ENCODE results near the gene PLEKHA7. TPM values are rescaled to one million over a fixed set of nuclear protein-coding genes. Genes with fewer than 3 reads are reported as not detected.

PLEKHA7 gene
- polyA plus RNA-seq, 1 experiment, result 0.05 TPM

GRCh38 chr11:16769386-16769785 is 244.8 kb downstream of the PLEKHA7 start:
- H3K4me3 ChIP-seq (ENCODE audit: low read depth, low read length), result no peak overlapping the region
- POLR2A ChIA-PET, result no interaction called here
- no peak for TF ChIP-seq CTCF (IDR thresholded peaks at IDR 0.05; ENCODE audit: low read depth, low read length)
- CTCF ChIA-PET, result interaction anchor here (0.7 to 1.5 kb wide), 2 partner anchors 15 to 829 kb away, joined by 3 read pairs; no protein-coding TSS in a partner anchor
- H3K9me3 ChIP-seq (ENCODE audit: control insufficient read depth, insufficient read depth, low read length), result no peaks in the 10 kb centered on the region
- DNase-seq (ENCODE audit: low read depth, low spot score), result no peak
- H3K27me3 ChIP-seq (ENCODE audit: control insufficient read depth, insufficient read depth, low read length), result peaks cover 21% of the 10 kb centered on the region
- H3K27ac ChIP-seq (ENCODE audit: low read depth, low read length), result no peak overlapping the region

- CTCF ChIA-PET, result interaction anchor here (0.9 kb wide), 1 partner anchor 22 kb away, joined by 3 read pairs; no protein-coding TSS in a partner anchor
Observed at GRCh38 chr11:16767957-16768356, 246.3 kb downstream of the PLEKHA7 start.

GRCh38 chr11:16767137-16767536 is 247.1 kb downstream of the PLEKHA7 start:
- H3K9me3 ChIP-seq (ENCODE audit: control insufficient read depth, insufficient read depth, low read length), result no peaks in the 10 kb centered on the region
- ChIA-PET POLR2A (no interaction called here), CTCF (interaction anchor here (0.9 to 2.3 kb wide), 4 partner anchors 17 to 1118 kb away, joined by 3 to 13 read pairs (median 6); no protein-coding TSS in a partner anchor)
- peaks cover 12% of the 10 kb centered on the region for H3K27me3 ChIP-seq (ENCODE audit: control insufficient read depth, insufficient read depth, low read length)
- no peak overlapping the region for H3K27ac ChIP-seq (ENCODE audit: low read depth, low read length)
- DNase-seq (ENCODE audit: low read depth, low spot score), result no peak
- H3K4me3 ChIP-seq (ENCODE audit: low read depth, low read length), result no peak overlapping the region
- no peak for TF ChIP-seq CTCF (IDR thresholded peaks at IDR 0.05; ENCODE audit: low read depth, low read length)

More at GRCh38 chr11:16767957-16768356, 246.3 kb downstream of the PLEKHA7 start:
- Histone ChIP-seq H3K27me3 (ENCODE audit: control insufficient read depth, insufficient read depth, low read length) (peaks cover 12% of the 10 kb centered on the region), H3K27ac (ENCODE audit: low read depth, low read length) (no peak overlapping the region), H3K4me3 (ENCODE audit: low read depth, low read length) (no peak overlapping the region), H3K9me3 (ENCODE audit: control insufficient read depth, insufficient read depth, low read length) (no peaks in the 10 kb centered on the region)
- DNase-seq (ENCODE audit: low read depth, low spot score), result no peak
- POLR2A ChIA-PET, result no interaction called here
- no peak for TF ChIP-seq CTCF (IDR thresholded peaks at IDR 0.05; ENCODE audit: low read depth, low read length)

GRCh38 chr11:16764888-16765287 is 249.3 kb downstream of the PLEKHA7 start:
- Histone ChIP-seq H3K4me3 (ENCODE audit: low read depth, low read length) (no peak overlapping the region), H3K27me3 (ENCODE audit: control insufficient read depth, insufficient read depth, low read length) (peaks cover 4% of the 10 kb centered on the region), H3K27ac (ENCODE audit: low read depth, low read length) (no peak overlapping the region), H3K9me3 (ENCODE audit: control insufficient read depth, insufficient read depth, low read length) (no peaks in the 10 kb centered on the region)
- TF ChIP-seq CTCF (IDR thresholded peaks at IDR 0.05; ENCODE audit: low read depth, low read length), result no peak
- DNase-seq (ENCODE audit: low read depth, low spot score), result no peak
- ChIA-PET POLR2A (no interaction called here), CTCF (interaction anchor here (2.3 kb wide), 1 partner anchor 21 kb away, joined by 13 read pairs; no protein-coding TSS in a partner anchor)

- Histone ChIP-seq H3K4me3 (ENCODE audit: low read depth, low read length) (no peak overlapping the region), H3K27me3 (ENCODE audit: control insufficient read depth, insufficient read depth, low read length) (no peaks in the 10 kb centered on the region), H3K9me3 (ENCODE audit: control insufficient read depth, insufficient read depth, low read length) (no peaks in the 10 kb centered on the region), H3K27ac (ENCODE audit: low read depth, low read length) (no peak overlapping the region)
- no peak for TF ChIP-seq CTCF (IDR thresholded peaks at IDR 0.05; ENCODE audit: low read depth, low read length)
- ChIA-PET CTCF (interaction anchor here (1.6 kb wide), 1 partner anchor 22 kb away, joined by 6 read pairs; no protein-coding TSS in a partner anchor), POLR2A (no interaction called here)
- DNase-seq (ENCODE audit: low read depth, low spot score), result no peak
Observed at GRCh38 chr11:16763746-16764145, 250.5 kb downstream of the PLEKHA7 start.

Data from AG04450 (cell line).